Muscle layer of colon (tissue), 2 donors: ENCODE measurements around the gene LCOR.

Experiments used
- H3K27ac ChIP-seq: one replicate; pipeline ENCODE4 v1.7.0; 2013; ENCODE audit warnings: low read depth, mild to moderate bottlenecking, low read length, moderate library complexity
- H3K27me3 ChIP-seq, 2 donors: one replicate each; pipeline ENCODE4 v1.7.0; 2013; ENCODE audit warnings: low read length in 2 of 2, mild to moderate bottlenecking in 2 of 2; ENCODE audit not compliant: insufficient read depth in 2 of 2, control insufficient read depth in 1 of 2
- H3K36me3 ChIP-seq: one replicate; pipeline ENCODE4 v1.7.0; 2013; ENCODE audit warnings: mild to moderate bottlenecking, low read length; ENCODE audit not compliant: insufficient read depth
- H3K4me1 ChIP-seq: one replicate; pipeline ENCODE4 v1.7.0; 2013; ENCODE audit warnings: mild to moderate bottlenecking, low read length; ENCODE audit not compliant: insufficient read depth
- H3K4me3 ChIP-seq, 2 donors: one replicate each; pipeline ENCODE4 v1.7.0; 2013; ENCODE audit warnings: low read length in 2 of 2, low read depth in 1 of 2, mild to moderate bottlenecking in 1 of 2, moderate library complexity in 1 of 2
- H3K9ac ChIP-seq: one replicate; pipeline ENCODE4 v1.7.0; 2013; ENCODE audit warnings: low read length
- H3K9me3 ChIP-seq: one replicate; pipeline ENCODE4 v1.7.0; 2013; ENCODE audit warnings: mild to moderate bottlenecking, low read length
- donor health status: abdominal sarcoma.
- donor health status: Adenocarcinoma of cecum.

Gene LCOR

GRCh38 chr10:96975136-96975535 is 143.0 kb downstream of the LCOR start:
- Histone ChIP-seq H3K36me3 (no peaks in the 10 kb centered on the region), H3K4me1 (no peaks in the 10 kb centered on the region), H3K9me3 (no peaks in the 10 kb centered on the region), H3K4me3 (no peak overlapping the region), H3K27ac (no peak overlapping the region), H3K27me3 (no peaks in the 10 kb centered on the region), H3K9ac (no peak overlapping the region)

- Histone ChIP-seq H3K4me1 (no peaks in the 10 kb centered on the region), H3K36me3 (peaks cover 18% of the 10 kb centered on the region), H3K9me3 (no peaks in the 10 kb centered on the region), H3K9ac (no peak overlapping the region), H3K27ac (no peak overlapping the region), H3K4me3 (no peak overlapping the region), H3K27me3 (no peaks in the 10 kb centered on the region)
Observed at GRCh38 chr10:96978621-96979154, 146.6 kb downstream of the LCOR start.

GRCh38 chr10:96982149-96982930 is 150.2 kb downstream of the LCOR start:
- H3K27me3 ChIP-seq, result no peaks in the 10 kb centered on the region
- no peaks in the 10 kb centered on the region for H3K9me3 ChIP-seq
- no peak overlapping the region for H3K27ac ChIP-seq
- H3K4me3 ChIP-seq, result no peak overlapping the region
- no peaks in the 10 kb centered on the region for H3K4me1 ChIP-seq
- peaks cover 18% of the 10 kb centered on the region for H3K36me3 ChIP-seq
- no peak overlapping the region for H3K9ac ChIP-seq

GRCh38 chr10:96984541-96985131 is 152.5 kb downstream of the LCOR start:
- Histone ChIP-seq H3K27me3 (no peaks in the 10 kb centered on the region), H3K4me1 (peaks cover 15% of the 10 kb centered on the region), H3K4me3 (no peak overlapping the region), H3K27ac (no peak overlapping the region), H3K9me3 (no peaks in the 10 kb centered on the region), H3K36me3 (peaks cover 18% of the 10 kb centered on the region), H3K9ac (no peak overlapping the region)

GRCh38 chr10:96986200-96986856 is 154.2 kb downstream of the LCOR start:
- H3K36me3 ChIP-seq, result peaks cover 11% of the 10 kb centered on the region
- peaks cover 27% of the 10 kb centered on the region for H3K4me1 ChIP-seq
- no peak overlapping the region for H3K9ac ChIP-seq
- no peak overlapping the region for H3K27ac ChIP-seq
- H3K27me3 ChIP-seq, result no peaks in the 10 kb centered on the region
- no peak overlapping the region for H3K4me3 ChIP-seq
- H3K9me3 ChIP-seq, result no peaks in the 10 kb centered on the region

- Histone ChIP-seq H3K9me3 (no peaks in the 10 kb centered on the region), H3K27ac (no peak overlapping the region), H3K9ac (no peak overlapping the region), H3K36me3 (peaks cover 6% of the 10 kb centered on the region), H3K4me3 (no peak overlapping the region), H3K27me3 (no peaks in the 10 kb centered on the region), H3K4me1 (peaks cover 32% of the 10 kb centered on the region)
Observed at GRCh38 chr10:96987141-96987841, 155.2 kb downstream of the LCOR start.

- no peaks in the 10 kb centered on the region for H3K27me3 ChIP-seq
- H3K9me3 ChIP-seq, result no peaks in the 10 kb centered on the region
- no peak overlapping the region for H3K27ac ChIP-seq
Observed at GRCh38 chr10:96987842-96988175, 155.7 kb downstream of the LCOR start.

GRCh38 chr10:96988426-96988825 is 156.3 kb downstream of the LCOR start:
- no peaks in the 10 kb centered on the region for H3K9me3 ChIP-seq
- H3K36me3 ChIP-seq, result no peaks in the 10 kb centered on the region
- H3K27ac ChIP-seq, result peak overlapping the region; percentile 30
- peaks cover 32% of the 10 kb centered on the region for H3K4me1 ChIP-seq
- no peak overlapping the region for H3K9ac ChIP-seq
- no peaks in the 10 kb centered on the region for H3K27me3 ChIP-seq
- H3K4me3 ChIP-seq, result no peak overlapping the region

More at GRCh38 chr10:96987842-96988175, 155.7 kb downstream of the LCOR start:
- Histone ChIP-seq H3K4me3 (no peak overlapping the region), H3K9ac (no peak overlapping the region), H3K36me3 (peaks cover 4% of the 10 kb centered on the region), H3K4me1 (peaks cover 32% of the 10 kb centered on the region)

GRCh38 chr10:96991313-96991841 is 159.3 kb downstream of the LCOR start:
- no peaks in the 10 kb centered on the region for H3K27me3 ChIP-seq
- H3K4me3 ChIP-seq, result no peak overlapping the region
- H3K9ac ChIP-seq, result no peak overlapping the region
- no peaks in the 10 kb centered on the region for H3K36me3 ChIP-seq
- peaks cover 40% of the 10 kb centered on the region for H3K4me1 ChIP-seq
- no peaks in the 10 kb centered on the region for H3K9me3 ChIP-seq
- H3K27ac ChIP-seq, result no peak overlapping the region

- no peaks in the 10 kb centered on the region for H3K36me3 ChIP-seq
- H3K9me3 ChIP-seq, result no peaks in the 10 kb centered on the region
- no peak overlapping the region for H3K27ac ChIP-seq
- H3K27me3 ChIP-seq, result no peaks in the 10 kb centered on the region
- no peak overlapping the region for H3K4me3 ChIP-seq
- H3K4me1 ChIP-seq, result peaks cover 42% of the 10 kb centered on the region
- H3K9ac ChIP-seq, result no peak overlapping the region
Observed at GRCh38 chr10:96992721-96993120, 160.6 kb downstream of the LCOR start.

GRCh38 chr10:96995851-96996250 is 163.8 kb downstream of the LCOR start:
- Histone ChIP-seq H3K9me3 (no peaks in the 10 kb centered on the region), H3K4me1 (peaks cover 19% of the 10 kb centered on the region), H3K27ac (no peak overlapping the region), H3K4me3 (no peak overlapping the region), H3K27me3 (no peaks in the 10 kb centered on the region), H3K9ac (no peak overlapping the region), H3K36me3 (no peaks in the 10 kb centered on the region)
